Hepatocyte (in vitro differentiated cells): Measurements from ENCODE around the gene TMEM164. TPM values are rescaled to one million over a fixed set of nuclear protein-coding genes. Genes with fewer than 3 reads are reported as not detected.

Experiments used
- DNase-seq: peaks from one replicate; pipeline ENCODE4 v3.0.0-alpha.2; 2016; ENCODE audit warnings: low spot score
- H2AFZ ChIP-seq: fragments of 200-600 bp; sonication (generic); 2 replicates; pipeline ENCODE4 v1.6.0; 2016; ENCODE audit warnings: antibody characterized with exemption, mild to moderate bottlenecking
- H3K27ac ChIP-seq: fragments of 200-600 bp; sonication (generic); 2 replicates; pipeline ENCODE4 v1.5.1; 2016; ENCODE audit warnings: mild to moderate bottlenecking
- H3K27me3 ChIP-seq: fragments of 200-600 bp; sonication (generic); 2 replicates; pipeline ENCODE4 v1.6.1; 2016
- H3K36me3 ChIP-seq: fragments of 200-600 bp; sonication (generic); replicated peaks from 2 replicates; pipeline ENCODE4 v1.5.1; 2016; ENCODE audit warnings: low read depth; ENCODE audit not compliant: insufficient read depth
- H3K4me1 ChIP-seq: fragments of 200-600 bp; sonication (generic); 2 replicates; pipeline ENCODE4 v1.5.1; 2016; ENCODE audit warnings: mild to moderate bottlenecking, moderate library complexity; ENCODE audit not compliant: insufficient read depth
- H3K4me2 ChIP-seq: fragments of 200-600 bp; sonication (generic); 2 replicates; pipeline ENCODE4 v1.6.0; 2016
- H3K4me3 ChIP-seq: fragments of 200-600 bp; sonication (generic); 2 replicates; pipeline ENCODE4 v1.5.1; 2016; ENCODE audit warnings: mild to moderate bottlenecking
- H3K79me2 ChIP-seq: fragments of 200-600 bp; sonication (generic); 2 replicates; pipeline ENCODE4 v1.6.0; 2017; ENCODE audit warnings: mild to moderate bottlenecking
- H3K9me2 ChIP-seq: fragments of 200-600 bp; sonication (generic); replicated peaks from 2 replicates; pipeline ENCODE4 v1.6.0; 2017; ENCODE audit warnings: mild to moderate bottlenecking; ENCODE audit not compliant: insufficient read depth
- H3K9me3 ChIP-seq: fragments of 200-600 bp; sonication (generic); 2 replicates; pipeline ENCODE4 v1.5.1; 2016; ENCODE audit warnings: low read depth, mild to moderate bottlenecking
- H4K20me1 ChIP-seq: fragments of 200-600 bp; sonication (generic); 2 replicates; pipeline ENCODE4 v1.6.0; 2016; ENCODE audit warnings: mild to moderate bottlenecking; ENCODE audit not compliant: insufficient read depth, poor library complexity, severe bottlenecking
- CTCF ChIP-seq: fragments of 200-600 bp; sonication (generic); IDR thresholded peaks from 2 replicates; pipeline ENCODE4 v1.5.1; 2016; ENCODE audit warnings: antibody characterized with exemption, mild to moderate bottlenecking; ENCODE audit not compliant: poor library complexity
- EZH2 ChIP-seq: fragments of 200-600 bp; sonication (generic); IDR thresholded peaks from 2 replicates; pipeline ENCODE4 v1.6.1; 2016; ENCODE audit warnings: antibody characterized with exemption, mild to moderate bottlenecking, borderline replicate concordance
- EZH2phosphoT487 ChIP-seq: fragments of 200-600 bp; sonication (generic); IDR thresholded peaks from one replicate; pipeline ENCODE4 v1.6.1; 2018; ENCODE audit warnings: antibody characterized with exemption, mild to moderate bottlenecking, low read depth, moderate library complexity; ENCODE audit not compliant: unreplicated experiment, severe bottlenecking
- WGBS: methylation state at CpG from one replicate; pipeline ENCODE4 v1.1.6; 2016; ENCODE audit warnings: low lambda C conversion rate; ENCODE audit errors: missing lambda C conversion rate; 5-methylcytosine and 5-hydroxymethylcytosine counted together
- polyA plus RNA-seq: library from polyadenylated mRNA; unstranded; fragments of >200 nt; fragmentation: Nextera tagmentation; extraction: Ambion mirVana; gene quantifications from 2 replicates; pipeline ENCODE4 v1.2.1, GENCODE V29; 2016
- total RNA-seq: library from RNA; depleted of rRNA; stranded (reverse); fragments of >200 nt; gene quantifications from 2 replicates; pipeline ENCODE4 v1.2.3, GENCODE V29; 2014

TMEM164 gene
- total and polyA plus RNA-seq, 2 experiments from 2014 or later = 5.4 to 34.2 TPM

- no peaks in the 10 kb centered on the region for H3K27me3 ChIP-seq
- no peak overlapping the region for H3K4me2 ChIP-seq
- WGBS = 71% methylated on average over 2 of the region's 2 CpGs
- no peaks in the 10 kb centered on the region for H4K20me1 ChIP-seq
- DNase-seq = no peak
- H3K4me1 ChIP-seq = no peaks in the 10 kb centered on the region
- no peak overlapping the region for H3K27ac ChIP-seq
- H3K79me2 ChIP-seq = no peaks in the 10 kb centered on the region
- no peak overlapping the region for H3K4me3 ChIP-seq
- no peaks in the 10 kb centered on the region for H3K36me3 ChIP-seq
- no peaks in the 10 kb centered on the region for H3K9me2 ChIP-seq
- no peak overlapping the region for H2AFZ ChIP-seq
- no peak for TF ChIP-seq EZH2
- no peak for TF ChIP-seq EZH2phosphoT487
- no peak for TF ChIP-seq CTCF
- no peaks in the 10 kb centered on the region for H3K9me3 ChIP-seq
These were observed 15.0 kb upstream of the TMEM164 start for GRCh38 chrX:109987884-109988283.

GRCh38 chrX:109990582-109991276 is 12.2 kb upstream of the TMEM164 start:
- no peak for DNase-seq
- Histone ChIP-seq H3K27me3 (no peaks in the 10 kb centered on the region), H2AFZ (no peak overlapping the region), H3K4me2 (no peak overlapping the region), H3K9me2 (no peaks in the 10 kb centered on the region), H3K27ac (no peak overlapping the region), H3K4me1 (no peaks in the 10 kb centered on the region), H3K4me3 (no peak overlapping the region), H3K9me3 (no peaks in the 10 kb centered on the region), H4K20me1 (no peaks in the 10 kb centered on the region), H3K79me2 (no peaks in the 10 kb centered on the region), H3K36me3 (no peaks in the 10 kb centered on the region)
- 67% methylated on average over 3 of the region's 3 CpGs for WGBS
- TF ChIP-seq EZH2 (no peak), CTCF (no peak), EZH2phosphoT487 (no peak)

- no peaks in the 10 kb centered on the region for H4K20me1 ChIP-seq
- no peak for DNase-seq
- no peak overlapping the region for H2AFZ ChIP-seq
- H3K4me3 ChIP-seq = no peak overlapping the region
- no peak overlapping the region for H3K4me2 ChIP-seq
- no peaks in the 10 kb centered on the region for H3K36me3 ChIP-seq
- 92% methylated on average over 1 of the region's 1 CpG for WGBS
- no peaks in the 10 kb centered on the region for H3K9me3 ChIP-seq
- no peak overlapping the region for H3K27ac ChIP-seq
- no peaks in the 10 kb centered on the region for H3K4me1 ChIP-seq
- no peaks in the 10 kb centered on the region for H3K9me2 ChIP-seq
- no peaks in the 10 kb centered on the region for H3K79me2 ChIP-seq
- no peak for TF ChIP-seq EZH2
- no peak for TF ChIP-seq CTCF
- no peak for TF ChIP-seq EZH2phosphoT487
- H3K27me3 ChIP-seq = no peaks in the 10 kb centered on the region
These were observed 10.7 kb upstream of the TMEM164 start for GRCh38 chrX:109992203-109992602.
